ENCODE data around the gene SMARCC1. TPM values are rescaled to one million over a fixed set of nuclear protein-coding genes. Genes with fewer than 3 reads are reported as not detected.

Gene SMARCC1
- total RNA-seq, 2 experiments from 2014 or later = 106 to 113 TPM

DNA sequence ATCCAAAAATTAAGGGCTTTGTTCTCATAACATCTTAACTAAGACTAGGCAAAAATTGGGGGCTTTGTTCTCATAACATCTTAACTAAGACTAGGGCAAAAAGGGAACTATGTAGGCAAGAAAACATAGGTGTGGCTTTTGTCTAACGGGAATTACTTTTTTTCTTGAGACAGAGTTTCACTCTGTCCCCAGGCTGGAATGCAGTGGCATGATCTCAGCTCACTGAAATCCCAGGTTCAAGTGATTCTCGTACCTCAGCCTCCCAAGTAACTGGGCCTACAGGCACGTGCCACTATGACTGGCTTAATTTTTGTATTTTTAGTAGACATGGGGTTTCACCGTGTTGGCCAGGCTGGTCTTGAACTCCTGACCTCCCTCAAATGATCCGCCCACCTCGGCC lies 153.3 kb downstream of the SMARCC1 start:
- intact Hi-C loops (cut with micrococcal nuclease) = no loop called here
- Mint-ChIP-seq H3K27ac (no peak overlapping the region), H3K27me3 (no peaks in the 10 kb centered on the region), H3K4me1 (ENCODE audit: low read depth) (no peaks in the 10 kb centered on the region), H3K36me3 (ENCODE audit: low read depth) (peaks cover 39% of the 10 kb centered on the region), H3K4me3 (no peak overlapping the region), H3K9me3 (no peaks in the 10 kb centered on the region)
- ATAC-seq (no peak), DNase-seq (no peak)
- ChIA-PET POLR2A (interaction anchor here (1.6 kb wide), 1 partner anchor 11 kb away, joined by 4 read pairs; no protein-coding TSS in a partner anchor), CTCF (interaction anchor here (3.1 kb wide), 1 partner anchor 11 kb away, joined by 13 read pairs; no protein-coding TSS in a partner anchor)
- TF ChIP-seq, protein P1, sequence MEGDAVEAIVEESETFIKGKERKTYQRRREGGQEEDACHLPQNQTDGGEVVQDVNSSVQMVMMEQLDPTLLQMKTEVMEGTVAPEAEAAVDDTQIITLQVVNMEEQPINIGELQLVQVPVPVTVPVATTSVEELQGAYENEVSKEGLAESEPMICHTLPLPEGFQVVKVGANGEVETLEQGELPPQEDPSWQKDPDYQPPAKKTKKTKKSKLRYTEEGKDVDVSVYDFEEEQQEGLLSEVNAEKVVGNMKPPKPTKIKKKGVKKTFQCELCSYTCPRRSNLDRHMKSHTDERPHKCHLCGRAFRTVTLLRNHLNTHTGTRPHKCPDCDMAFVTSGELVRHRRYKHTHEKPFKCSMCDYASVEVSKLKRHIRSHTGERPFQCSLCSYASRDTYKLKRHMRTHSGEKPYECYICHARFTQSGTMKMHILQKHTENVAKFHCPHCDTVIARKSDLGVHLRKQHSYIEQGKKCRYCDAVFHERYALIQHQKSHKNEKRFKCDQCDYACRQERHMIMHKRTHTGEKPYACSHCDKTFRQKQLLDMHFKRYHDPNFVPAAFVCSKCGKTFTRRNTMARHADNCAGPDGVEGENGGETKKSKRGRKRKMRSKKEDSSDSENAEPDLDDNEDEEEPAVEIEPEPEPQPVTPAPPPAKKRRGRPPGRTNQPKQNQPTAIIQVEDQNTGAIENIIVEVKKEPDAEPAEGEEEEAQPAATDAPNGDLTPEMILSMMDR (IDR thresholded peaks at IDR 0.05) = no peak

DNA sequence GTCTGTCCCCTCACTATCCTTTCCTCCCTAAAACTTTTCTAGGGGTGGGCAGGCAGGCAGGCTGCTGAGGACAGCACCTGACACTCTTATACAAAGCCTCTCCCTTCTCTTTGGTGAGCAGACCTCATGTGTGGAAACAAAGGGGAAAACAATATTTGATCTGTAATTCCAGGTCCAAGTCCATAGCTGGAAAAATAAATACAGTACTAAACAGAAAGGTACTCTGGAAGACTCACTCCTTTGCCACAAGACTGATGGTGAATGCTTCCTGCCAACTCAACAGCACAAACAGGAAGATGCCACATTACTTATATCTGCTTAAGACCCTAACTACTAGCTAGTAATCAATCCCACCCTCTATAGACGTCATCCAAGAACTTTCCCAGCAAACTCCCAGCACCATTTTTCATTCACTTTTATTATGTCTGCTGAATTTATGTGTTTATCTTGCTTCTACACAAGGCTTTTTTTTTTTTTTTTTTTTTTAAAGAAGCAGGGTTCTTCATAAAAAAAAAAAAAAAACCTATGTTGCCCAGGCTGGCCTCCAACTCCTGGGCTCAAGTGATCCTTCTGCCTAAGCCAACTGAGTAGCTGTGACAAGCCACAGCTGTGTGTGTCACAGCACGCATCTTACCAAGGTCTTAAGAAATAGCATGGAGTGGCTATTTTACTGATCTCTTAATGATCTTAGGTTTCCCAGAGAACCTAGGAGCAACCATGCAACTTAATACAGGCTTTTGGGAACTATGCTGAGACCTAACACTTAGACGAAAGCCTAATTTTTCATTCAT lies 158.8 kb downstream of the SMARCC1 start:
- TF ChIP-seq, protein P1 (IDR thresholded peaks at IDR 0.05) = no peak
- no peaks in the 10 kb centered on the region for H3K27me3 Mint-ChIP-seq
- ChIA-PET CTCF (interaction anchor here (1.1 kb wide), 1 partner anchor 101 kb away, joined by 3 read pairs; no protein-coding TSS in a partner anchor), POLR2A (no interaction called here)
- H3K4me1 Mint-ChIP-seq (ENCODE audit: low read depth) = no peaks in the 10 kb centered on the region
- H3K27ac Mint-ChIP-seq = peak overlapping the region; percentile 17
- DNase-seq (no peak), ATAC-seq (no peak)
- intact Hi-C loops (cut with micrococcal nuclease) = no loop called here
- H3K36me3 Mint-ChIP-seq (ENCODE audit: low read depth) = peaks cover 44% of the 10 kb centered on the region
- H3K4me3 Mint-ChIP-seq = no peak overlapping the region
- no peaks in the 10 kb centered on the region for H3K9me3 Mint-ChIP-seq

DNA sequence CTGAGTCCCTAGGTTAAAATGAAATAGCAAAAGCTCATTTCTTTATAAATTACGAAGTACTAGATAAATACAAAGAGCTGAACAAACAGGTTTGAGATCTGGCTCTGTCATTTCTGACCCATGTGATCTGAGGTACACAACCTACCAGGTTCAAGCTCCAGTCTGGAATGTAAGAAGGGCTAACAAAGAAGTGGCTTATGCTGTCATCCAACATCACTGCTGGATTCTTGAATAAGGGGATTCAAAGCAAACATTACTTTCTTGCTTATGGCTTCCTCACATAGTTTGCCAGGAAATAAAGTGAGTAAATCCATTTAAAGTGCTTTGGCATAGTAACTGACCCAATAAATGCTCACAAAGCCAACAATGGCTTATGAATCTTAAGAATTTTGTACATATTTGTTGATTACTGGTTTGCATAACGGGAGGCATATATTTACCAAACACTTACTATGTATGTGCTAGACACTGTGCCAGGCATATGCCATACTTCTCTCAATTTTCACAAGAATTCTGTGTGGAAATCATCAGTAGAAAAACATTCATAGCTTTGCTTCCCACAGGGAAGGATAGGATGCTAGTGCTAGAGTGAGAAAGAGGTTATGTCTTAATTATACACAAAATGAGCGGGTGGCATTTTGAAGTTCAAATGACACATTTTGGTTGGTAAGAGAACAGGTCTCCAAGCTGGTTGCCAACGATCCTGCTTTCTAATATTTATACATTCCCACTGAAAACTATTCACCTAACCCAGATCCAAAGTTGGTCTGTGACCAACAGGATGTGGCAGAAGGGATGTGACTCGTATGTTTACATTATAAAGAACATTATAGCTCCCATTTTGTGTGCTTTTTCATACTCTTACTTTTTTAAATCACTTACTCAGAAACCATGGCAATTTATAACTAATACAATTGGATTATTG lies 164.3 kb downstream of the SMARCC1 start:
- H3K27ac Mint-ChIP-seq = no peak overlapping the region
- DNase-seq (no peak), ATAC-seq (no peak)
- no peaks in the 10 kb centered on the region for H3K9me3 Mint-ChIP-seq
- CTCF ChIA-PET = interaction anchor here (1.4 to 3.3 kb wide), 4 partner anchors 10 to 95 kb away, joined by 3 to 13 read pairs (median 8); no protein-coding TSS in a partner anchor
- peaks cover 38% of the 10 kb centered on the region for H3K36me3 Mint-ChIP-seq (ENCODE audit: low read depth)
- H3K4me3 Mint-ChIP-seq = no peak overlapping the region
- POLR2A ChIA-PET = interaction anchor here (0.7 to 1.5 kb wide), 3 partner anchors 10 to 104 kb away, joined by 3 to 4 read pairs (median 3); partner anchors contain the start of gene ELP6
- TF ChIP-seq, protein P1 (IDR thresholded peaks at IDR 0.05) = no peak
- H3K4me1 Mint-ChIP-seq (ENCODE audit: low read depth) = no peaks in the 10 kb centered on the region
- H3K27me3 Mint-ChIP-seq = no peaks in the 10 kb centered on the region
- intact Hi-C loops (cut with micrococcal nuclease) = no loop called here

DNA sequence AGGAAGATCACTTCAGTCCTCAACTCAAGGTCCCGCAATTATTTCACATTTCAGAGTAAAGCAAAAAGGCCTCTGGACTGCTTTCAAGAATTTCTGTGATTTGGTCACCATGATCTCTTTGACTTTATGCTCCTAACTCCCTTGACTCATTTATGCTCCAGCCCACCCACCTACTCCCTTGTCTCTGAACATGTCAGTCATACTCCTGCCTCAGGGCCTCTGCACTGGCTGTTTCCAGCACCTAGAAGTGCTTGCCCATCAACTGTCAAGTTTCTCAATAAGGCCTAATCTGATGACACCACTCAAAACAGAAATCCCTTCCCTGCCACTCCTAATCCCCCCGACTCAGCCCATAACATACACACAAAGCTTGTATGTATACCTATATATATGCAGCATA lies 166.9 kb downstream of the SMARCC1 start:
- no peak for DNase-seq
- Mint-ChIP-seq H3K9me3 (no peaks in the 10 kb centered on the region), H3K27ac (no peak overlapping the region), H3K4me3 (no peak overlapping the region), H3K36me3 (ENCODE audit: low read depth) (peaks cover 41% of the 10 kb centered on the region), H3K4me1 (ENCODE audit: low read depth) (no peaks in the 10 kb centered on the region), H3K27me3 (no peaks in the 10 kb centered on the region)
- intact Hi-C loops (cut with micrococcal nuclease) = no loop called here
- ChIA-PET POLR2A (no interaction called here), CTCF (no interaction called here)
- peak; percentile 47 for ATAC-seq
- TF ChIP-seq, protein P1 (IDR thresholded peaks at IDR 0.05) = no peak
